ENCODE data around the gene STK33.

DNA sequence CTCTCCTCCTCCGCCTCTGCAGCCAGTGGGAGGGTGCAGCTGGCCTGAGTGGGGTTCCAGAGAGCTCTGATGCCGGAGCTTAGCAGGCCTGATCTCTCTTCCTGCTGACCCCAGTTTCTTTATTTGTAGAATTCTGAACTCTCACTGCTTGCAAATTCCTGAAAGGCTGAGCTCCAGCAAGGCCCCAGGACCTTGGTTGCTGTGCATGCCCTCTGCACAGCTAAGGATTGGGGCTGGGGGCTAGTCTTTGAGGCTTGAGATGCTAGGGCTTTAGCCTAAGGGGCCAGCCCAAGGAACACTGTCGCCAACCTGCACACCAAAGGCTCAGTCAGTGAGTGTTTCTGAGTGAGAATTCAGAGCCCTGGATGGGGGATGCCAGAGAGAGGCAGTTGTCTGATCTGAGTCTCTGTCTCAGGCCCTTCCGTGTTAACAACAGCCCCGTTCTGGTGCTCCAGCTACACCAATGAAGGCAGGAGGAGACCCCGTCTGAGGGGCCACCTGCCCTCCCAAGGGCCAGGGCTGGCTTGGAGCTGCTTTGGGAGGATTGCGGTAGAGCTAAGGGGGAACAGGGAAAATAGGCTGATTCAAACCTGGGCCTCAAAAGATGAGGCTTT is 224.3 kb downstream of the STK33 start:
- TF ChIP-seq POLR2AphosphoS5 (IDR thresholded peaks at IDR 0.05), result no peak
- TF ChIP-seq, protein P1, sequence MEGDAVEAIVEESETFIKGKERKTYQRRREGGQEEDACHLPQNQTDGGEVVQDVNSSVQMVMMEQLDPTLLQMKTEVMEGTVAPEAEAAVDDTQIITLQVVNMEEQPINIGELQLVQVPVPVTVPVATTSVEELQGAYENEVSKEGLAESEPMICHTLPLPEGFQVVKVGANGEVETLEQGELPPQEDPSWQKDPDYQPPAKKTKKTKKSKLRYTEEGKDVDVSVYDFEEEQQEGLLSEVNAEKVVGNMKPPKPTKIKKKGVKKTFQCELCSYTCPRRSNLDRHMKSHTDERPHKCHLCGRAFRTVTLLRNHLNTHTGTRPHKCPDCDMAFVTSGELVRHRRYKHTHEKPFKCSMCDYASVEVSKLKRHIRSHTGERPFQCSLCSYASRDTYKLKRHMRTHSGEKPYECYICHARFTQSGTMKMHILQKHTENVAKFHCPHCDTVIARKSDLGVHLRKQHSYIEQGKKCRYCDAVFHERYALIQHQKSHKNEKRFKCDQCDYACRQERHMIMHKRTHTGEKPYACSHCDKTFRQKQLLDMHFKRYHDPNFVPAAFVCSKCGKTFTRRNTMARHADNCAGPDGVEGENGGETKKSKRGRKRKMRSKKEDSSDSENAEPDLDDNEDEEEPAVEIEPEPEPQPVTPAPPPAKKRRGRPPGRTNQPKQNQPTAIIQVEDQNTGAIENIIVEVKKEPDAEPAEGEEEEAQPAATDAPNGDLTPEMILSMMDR (IDR thresholded peaks at IDR 0.05), result no peak
